ENCODE measurements around the gene ALCAM.
A peak's percentile ranks its signal among the peaks of the same experiment; 100 is the strongest.

Gene ALCAM

DNA sequence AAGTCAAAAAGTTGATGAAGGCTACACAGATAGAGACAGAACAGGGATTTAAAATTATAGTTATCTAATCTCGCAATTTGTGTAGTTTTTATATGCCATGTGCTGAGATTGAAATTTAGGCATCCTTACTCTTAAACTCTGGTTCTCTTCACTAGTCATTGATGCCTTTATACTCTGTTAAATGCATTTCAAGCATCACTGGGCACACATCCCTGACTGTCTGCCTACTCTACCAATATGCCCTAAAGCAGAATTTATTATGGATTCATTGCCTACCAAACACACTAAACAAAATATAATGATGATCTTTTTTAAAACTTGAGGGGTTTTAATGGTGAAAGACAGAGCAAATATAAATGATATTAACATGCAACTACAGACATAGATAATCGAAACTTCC is 10.3 kb upstream of the ALCAM start:
- no peak for DNase-seq (ENCODE audit: low read depth in 2 of 2)

DNA sequence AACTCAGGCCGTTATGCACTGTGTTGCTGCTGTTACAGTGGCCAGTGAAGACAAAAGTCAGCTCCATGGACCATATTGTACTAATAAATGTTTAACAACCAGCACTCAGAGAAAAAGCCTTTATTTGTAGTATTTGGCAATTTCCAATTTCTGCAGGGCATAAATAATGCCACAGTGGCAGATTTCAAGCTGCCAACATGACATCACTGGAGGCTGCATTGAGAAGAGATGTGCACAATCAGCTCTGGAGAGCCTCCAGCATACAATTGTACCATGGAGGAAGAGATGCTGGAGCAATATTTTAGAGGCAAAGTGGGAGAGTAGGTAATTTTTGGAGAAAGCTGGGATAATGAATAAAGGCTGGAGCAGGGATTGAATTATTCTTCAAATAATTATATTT is 9.7 kb upstream of the ALCAM start:
- no peak for DNase-seq (ENCODE audit: low read depth in 2 of 2)

DNA sequence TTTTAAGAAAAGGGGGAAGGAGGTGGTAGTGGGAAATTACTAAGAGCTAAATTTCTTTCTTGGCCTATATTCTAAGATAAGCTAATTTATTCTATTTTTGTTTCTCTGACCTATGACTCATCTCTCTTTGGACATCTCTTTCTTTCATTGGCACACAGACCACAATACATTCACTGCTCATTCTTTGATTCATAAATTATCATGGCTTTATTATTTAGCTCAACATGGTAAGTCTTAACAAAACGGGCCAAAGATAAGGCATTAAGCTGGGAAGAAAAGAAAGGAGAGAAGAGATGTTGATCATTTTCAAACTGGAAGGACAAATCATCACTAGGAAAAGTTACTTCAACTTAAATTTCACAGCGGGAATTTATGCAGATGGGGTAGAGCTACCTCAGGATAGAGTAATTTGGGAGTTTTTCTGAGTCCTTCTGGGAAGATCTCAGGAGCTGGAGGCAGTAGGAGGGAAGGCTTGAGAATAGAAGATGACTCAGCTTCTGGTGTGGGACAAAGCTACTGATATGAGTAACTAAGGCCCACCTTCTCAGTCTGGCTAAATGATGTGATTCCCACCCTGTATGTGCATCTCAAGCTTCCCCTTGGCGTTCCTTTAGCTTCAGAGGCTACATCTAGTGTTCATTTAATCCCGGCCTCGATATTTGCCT is 7.5 kb upstream of the ALCAM start:
- no peak for DNase-seq (ENCODE audit: low read depth in 2 of 2)

DNA sequence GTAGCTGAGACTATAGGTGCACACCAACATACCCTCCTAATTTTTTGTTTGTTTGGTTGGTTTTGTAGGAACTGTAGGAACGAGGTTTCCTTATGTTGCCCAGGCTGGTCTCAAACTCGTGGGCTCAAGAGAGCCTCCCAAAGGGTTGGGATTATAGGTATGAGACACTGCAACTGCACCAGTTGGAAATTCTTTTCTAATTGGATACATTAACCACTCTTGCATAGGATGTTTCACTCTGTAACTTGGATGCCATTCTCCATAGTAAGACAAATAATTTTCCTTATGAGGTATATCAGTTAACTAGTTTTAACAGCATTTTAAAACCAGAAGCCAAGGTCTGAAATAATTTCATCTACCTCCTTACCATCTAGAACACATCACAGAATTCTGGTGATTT is 6.7 kb upstream of the ALCAM start:
- no peak for DNase-seq (ENCODE audit: low read depth in 2 of 2)

DNA sequence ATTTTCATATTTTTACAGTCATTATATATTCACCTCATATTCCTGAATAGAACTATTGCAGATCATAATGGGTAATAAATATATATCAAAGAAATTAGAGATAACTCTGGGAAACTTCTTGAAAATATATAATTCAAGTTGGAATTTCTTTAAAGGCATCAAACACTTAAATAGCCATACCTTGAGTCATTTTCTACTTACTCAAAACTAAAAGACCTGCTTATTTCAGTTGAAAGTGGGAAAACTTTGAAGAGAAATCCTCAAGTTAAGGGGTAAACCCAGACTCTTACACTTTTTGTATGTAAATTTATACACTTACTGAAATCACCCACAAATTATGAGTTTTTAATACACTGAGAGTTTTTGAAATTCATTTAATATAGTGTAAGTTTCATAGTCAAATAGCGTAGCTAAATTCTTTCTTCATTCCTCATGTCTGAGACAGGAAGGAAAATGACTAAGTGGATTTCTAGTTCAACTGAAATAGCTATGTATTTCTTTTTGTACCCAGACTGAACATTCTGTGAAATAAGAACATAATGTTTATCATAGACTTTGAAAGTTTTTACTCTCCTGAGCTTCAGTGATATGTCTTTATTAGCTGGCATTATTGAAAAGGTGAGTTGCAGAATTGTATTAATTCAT is 4.6 kb upstream of the ALCAM start:
- DNase-seq (ENCODE audit: low read depth in 2 of 2), result no peak

DNA sequence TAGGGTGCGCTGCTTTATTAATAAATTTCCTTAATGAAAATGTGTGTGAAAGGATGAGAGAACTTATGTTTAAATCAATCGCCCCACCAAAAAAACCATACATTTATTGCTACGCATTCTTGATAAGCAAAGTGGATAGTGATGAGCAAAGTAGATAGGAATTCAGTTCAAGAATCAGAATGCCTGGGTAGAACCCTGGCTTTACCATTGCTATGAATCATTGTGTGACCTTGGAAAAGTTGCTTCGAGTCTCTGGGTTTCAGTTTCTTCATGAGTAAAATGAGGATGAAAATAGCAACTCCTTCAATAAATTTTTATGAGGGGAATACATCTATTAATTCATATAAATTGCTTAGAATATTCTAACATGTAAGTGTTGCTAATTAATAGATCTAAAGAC is 2.6 kb upstream of the ALCAM start:
- no peak for DNase-seq (ENCODE audit: low read depth in 2 of 2)

DNA sequence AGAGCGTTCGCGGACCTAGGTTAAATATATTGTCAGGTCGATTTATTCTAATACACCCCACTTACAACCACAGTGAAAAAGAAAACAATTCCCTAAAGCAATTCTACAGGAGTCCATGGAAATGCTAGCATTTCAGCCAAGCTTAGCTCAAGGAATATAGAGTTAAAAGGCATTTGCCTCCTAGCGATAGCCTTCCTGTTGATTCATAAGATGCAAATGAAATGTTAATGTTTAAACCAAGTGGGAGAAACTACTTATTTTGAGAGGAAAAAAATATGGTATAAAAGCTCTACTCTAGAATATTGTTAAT is 1.7 kb upstream of the ALCAM start:
- no peak for DNase-seq (ENCODE audit: low read depth in 2 of 2)

DNA sequence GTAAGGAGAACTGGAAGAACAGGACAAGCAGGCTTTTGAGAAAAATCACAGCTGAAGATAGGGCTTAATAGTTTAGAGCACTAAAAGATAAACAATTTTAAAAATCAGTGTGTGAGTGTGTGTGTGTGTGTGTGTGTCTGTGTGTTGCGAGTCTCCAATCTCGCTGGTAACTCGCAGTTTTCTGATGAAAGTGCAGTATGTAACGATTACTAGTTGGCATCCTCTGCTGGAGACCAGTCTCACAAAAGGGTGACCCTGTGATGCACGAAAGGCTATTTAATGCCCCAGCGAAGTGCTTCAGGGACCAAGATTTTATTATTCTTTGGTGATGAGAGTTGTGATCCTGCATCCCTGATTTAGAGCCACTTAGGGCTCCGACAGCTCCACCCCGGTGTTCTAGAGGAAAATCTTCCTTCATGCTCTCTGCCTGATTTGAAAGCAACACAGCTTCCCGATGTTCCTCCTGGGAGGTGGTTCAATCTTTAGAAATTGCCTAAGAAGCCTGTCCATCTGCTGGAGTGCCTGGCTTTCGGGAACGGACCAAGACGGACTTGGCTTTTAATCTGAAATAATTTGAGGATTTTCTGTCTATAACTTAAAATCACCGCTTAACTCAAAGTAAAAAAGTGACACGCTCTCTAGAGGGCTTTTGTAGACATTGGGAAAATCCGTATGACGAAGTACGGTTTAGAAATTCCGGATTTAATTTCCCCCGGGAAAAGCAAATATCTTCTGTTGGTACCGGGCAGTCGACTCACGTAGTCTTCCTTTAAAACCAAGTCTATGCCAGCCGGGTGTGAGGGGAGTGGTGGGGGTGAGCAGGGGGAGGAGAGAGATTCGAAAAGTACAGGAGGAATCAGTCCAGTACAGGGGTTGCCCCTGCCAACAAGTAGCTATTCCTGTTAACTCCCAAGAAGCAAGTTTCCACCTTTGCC is 1.1 kb upstream of the ALCAM start:
- no peak for DNase-seq (ENCODE audit: low read depth in 2 of 2)

DNA sequence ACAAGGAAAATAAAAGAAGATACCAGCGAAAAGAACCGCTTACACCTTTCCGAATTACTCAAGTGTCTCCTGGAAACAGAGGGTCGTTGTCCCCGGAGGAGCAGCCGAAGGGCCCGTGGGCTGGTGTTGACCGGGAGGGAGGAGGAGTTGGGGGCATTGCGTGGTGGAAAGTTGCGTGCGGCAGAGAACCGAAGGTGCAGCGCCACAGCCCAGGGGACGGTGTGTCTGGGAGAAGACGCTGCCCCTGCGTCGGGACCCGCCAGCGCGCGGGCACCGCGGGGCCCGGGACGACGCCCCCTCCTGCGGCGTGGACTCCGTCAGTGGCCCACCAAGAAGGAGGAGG is 325 bp downstream of the ALCAM start:
- peak in 1 of 2 donors; percentile 5 for DNase-seq (ENCODE audit: low read depth in 2 of 2)

DNA sequence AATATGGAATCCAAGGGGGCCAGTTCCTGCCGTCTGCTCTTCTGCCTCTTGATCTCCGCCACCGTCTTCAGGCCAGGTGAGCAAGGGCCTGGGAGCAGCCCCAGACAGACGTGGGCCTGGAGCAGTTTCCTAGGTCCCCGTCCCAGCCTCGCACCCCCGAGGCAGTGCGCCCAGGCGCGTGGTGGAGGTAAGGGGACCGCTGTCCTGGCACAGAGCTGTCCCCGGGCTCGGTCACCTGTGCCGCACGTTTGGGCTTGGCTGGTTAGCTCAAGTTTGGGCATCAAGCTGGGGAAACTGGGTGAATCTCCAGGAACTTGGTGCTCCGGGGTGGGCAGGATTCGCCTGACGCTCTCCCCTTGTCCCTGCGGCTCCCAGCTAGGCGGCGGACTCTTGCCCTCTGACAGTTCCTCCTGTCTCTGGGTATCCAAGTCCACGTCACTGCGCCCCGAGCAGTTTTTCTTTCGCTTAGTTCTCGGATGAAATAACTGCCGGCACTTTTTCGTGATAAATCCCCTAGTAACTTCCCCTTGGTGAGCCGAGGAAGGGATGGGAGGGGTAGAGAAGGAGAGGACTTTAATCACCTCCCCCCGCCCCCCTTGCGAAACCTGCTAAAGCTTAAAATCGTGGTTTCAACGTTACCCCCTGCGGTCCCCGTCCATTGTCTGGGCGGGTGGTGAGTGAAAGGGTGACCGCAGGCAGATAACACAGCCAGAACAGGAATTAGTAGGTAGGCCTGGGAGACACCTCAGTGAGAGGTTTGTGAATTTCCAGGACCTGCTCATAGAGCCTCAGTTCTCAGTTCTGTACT is 901 bp downstream of the ALCAM start:
- DNase-seq (ENCODE audit: low read depth in 2 of 2), result peak; percentile 82

DNA sequence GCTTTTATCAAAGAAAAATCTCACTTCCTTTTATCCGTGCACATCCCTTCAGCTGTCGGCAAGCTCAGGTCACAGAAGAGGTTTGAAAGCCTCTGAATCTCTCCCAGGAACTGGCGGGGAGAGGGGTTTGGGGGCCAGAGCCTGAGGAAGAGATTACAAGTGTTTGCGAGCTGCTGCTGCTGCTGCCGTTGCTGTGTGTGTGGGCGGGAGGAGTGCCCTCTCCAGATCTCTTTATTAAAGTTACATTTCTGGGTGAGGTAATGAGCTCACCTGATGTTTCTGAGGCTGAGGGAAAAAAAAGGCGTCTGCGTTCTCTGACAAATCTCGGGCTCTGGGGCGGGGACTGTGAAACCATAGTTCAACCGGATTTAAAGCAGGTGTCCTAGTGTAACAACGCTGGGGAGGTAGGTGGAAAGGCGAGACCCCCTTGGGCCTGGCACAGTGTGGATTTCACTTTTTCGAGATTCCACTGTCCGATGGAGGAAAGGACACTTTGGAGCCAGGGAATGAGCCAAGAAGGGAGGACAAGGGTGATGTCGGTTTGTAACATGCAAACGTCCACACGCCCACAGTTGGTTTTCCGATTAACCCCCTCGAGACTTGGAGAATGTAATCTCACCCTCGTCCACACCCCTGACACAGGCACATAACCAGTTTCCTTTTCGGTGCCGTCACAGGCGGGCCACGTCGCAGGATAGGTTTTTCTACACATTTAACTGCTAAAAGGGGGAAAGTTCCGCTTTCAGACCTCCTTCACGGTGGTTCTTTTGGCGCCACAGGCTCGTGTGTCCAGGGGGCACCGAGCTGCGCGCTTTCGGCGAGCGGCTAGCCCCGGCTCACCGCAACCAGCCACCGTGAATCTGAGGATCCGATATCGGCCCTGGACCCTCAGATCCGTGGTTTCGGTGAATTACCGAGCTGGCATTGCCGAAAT is 2.1 kb downstream of the ALCAM start:
- peak; percentile 62 for DNase-seq (ENCODE audit: low read depth in 2 of 2)

DNA sequence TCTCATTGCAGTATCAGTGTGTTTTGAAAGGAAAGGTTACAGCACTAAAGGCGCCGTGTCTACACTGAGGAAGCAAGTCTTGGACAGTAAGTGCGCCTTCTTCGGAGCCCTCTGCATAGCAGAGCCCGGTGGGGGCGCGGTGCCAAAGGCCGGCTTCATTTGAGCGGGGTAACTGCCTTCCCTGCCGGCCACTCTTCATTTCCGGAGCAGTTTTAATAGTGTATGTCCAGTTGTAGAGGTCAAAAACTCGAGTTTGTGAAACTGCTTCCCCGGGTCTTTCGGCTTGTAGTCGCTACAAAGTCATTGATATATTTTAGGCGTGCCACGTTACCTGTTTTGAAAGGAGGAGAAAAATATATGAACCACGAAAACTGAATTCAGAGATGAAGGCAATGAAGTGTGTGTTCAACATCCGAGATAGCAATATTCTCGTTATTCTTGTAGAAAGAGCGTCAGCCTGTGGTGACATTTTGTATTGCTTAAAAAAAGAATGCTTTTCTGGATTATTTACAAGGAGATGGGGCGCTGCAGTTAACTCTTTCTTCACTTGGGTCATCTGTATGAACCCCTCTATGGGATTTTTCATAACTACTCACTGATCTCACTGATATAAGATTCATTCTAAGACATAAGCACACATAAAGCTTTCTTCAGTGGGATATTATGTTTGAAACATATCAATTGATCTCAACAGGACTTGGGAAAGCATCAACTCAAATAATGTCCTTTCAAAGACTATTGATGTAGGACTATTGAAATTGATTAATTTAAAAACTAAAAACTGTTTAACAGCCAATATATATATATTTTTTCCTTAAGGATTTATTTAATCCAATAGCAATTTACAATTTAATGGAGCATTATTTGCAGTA is 3.0 kb downstream of the ALCAM start:
- DNase-seq (ENCODE audit: low read depth in 2 of 2), result peak; percentile 13 to 37

DNA sequence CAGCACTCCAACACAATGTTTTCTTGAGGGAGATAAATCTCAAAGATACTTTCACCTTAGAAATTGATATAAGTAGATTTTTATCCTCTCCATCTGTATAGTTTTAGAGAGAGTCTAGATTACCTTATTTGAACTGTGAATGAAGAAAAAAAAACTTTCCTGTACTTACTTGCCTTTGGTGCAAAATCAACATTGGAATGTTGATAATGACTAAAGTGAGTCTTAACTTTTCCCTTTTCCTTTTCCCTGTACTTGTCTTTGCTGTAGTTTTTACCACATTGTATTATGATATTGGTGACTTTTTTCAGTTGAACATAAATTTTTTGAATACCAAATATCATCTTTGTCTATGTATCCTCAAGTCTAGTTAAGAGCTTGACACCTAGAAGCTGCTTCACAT is 6.7 kb downstream of the ALCAM start:
- no peak for DNase-seq (ENCODE audit: low read depth in 2 of 2)

DNA sequence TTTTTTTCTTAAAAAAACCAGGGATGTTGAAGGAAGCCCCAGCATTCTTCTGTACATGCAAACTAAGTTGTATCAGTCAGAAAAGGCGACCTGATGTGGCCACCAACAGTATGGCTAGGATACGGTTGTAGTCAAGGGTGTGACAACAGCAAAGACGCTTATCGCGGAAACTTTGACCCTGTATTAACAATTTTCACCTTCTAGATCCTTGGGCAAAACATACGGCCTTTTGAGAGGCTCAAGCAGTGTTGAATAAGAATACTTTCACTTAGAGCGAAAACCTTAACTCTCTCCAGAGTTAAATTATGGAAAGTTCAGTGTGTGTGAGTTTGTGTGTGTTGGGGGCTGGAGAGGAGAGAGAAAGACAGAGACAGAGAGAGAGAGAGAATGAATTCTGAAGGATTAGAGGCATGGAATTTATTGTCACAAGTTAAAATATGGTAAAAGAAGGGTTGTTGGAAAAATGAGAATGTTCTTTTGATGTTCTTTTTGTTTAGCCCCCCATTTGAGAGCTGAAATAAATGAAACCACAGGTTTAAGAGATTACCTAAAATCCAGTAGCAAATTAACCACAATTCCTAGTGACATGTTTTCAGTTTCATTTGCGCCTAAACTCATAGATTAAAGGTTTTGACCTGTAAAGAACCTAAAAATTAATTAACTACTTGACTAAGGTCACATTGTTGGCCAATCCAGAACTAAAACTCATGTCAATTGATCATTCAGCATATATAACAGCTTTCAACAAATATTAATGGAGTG is 9.2 kb downstream of the ALCAM start:
- DNase-seq (ENCODE audit: low read depth in 2 of 2), result no peak

DNA sequence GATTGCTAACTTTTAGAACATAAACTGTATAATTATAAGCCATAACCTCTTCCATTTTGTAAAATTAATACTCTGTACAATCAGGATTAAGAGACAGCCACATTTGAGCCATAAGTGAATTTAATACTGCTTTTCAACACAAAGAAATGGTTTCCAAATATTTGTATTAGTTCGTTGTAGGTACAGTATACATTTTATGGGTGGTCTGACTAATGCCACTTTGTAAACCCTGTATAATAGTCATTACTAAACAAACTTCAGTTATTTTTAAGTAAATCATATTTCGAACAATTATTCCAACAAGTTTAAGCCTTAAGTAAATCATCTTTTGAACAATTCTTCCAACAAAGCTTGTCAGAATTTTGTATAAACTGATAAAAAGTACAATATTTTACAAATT is 11.0 kb downstream of the ALCAM start:
- DNase-seq (ENCODE audit: low read depth in 2 of 2), result no peak

DNA sequence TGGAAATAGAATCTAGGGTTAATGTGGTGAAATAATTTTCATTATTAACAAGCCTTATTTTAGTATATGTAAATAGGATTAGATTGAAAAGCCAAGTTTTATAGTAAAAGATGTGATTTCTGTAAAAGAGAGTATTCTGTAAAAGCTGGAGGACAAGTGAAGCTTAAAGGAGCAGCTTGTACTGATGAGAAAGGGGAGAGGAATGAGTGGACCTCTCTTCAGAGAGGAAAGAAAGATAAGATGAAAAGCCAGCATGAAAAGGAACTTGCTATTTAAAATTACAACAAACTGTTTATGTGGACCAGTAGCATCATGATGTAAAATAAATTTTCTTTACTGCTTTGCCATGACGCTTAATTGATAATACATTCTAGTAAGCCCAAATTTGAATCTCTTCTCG is 18.5 kb downstream of the ALCAM start:
- no peak for DNase-seq (ENCODE audit: low read depth in 2 of 2)

DNA sequence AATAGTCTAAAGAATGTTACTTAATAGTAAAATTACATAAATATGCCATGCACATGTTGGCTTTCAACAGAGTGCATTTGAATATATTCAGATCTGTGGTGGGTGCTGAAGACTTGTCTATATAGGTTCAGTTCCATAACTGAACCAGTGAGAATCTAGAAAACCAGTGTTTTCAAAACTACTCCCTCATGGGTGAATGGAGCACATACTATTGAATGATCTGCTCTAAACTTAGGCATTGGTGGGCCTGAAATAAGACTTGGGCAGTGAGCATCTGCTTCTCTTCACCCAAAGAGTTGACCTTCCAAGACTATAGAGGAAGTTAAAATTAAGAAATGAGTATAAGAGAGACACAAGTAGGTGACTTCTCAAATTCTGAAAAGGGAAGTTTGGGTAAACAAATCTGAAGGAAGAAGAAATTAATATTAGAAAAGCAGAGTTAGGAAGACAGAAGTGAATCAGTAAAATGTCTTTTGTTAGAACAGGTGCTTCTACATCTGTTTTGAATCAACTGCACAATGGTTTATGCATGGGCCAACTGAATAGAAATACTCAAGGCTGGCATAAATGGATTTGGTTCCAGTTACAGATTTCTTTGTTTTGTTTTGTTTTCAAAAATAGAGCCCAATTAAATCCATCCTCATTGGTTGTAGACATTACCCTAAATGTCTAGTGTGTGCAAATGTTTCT is 19.3 kb downstream of the ALCAM start:
- DNase-seq (ENCODE audit: low read depth in 2 of 2), result no peak

DNA sequence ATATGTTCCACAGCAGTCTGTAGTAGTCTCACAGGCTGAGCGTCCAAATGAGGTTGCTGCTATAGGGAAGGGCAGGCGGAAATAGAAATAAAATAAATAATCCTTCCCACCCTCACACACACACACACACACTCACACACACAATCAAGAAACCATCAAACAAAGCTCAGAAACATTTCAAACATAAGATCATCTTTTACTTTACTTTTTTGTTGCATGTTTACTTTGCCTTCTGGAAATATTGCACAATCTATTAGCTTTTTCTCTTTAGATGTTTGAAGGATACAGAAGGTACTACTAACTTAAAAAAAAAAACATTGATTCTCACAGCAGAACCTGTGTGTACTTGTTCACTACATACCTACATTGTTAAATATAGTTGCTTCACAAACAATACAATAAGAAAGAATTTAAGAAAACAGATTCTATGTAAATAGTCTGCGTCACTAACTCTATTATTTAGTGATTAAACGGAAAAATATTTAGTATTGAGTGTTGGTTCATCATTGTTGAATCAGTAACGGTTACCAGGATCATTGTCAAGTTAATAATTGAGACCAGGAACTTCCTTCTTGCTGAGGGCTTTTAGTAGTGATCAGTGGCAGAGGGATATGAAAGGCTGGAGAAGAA is 20.5 kb downstream of the ALCAM start:
- DNase-seq (ENCODE audit: low read depth in 2 of 2), result no peak

Measured in stimulated activated CD8-positive, alpha-beta memory T cell treated with anti-CD3 and anti-CD28 coated beads, Interleukin-2, amount 100 ng/mL, for 48 hours (primary cell).